HEK293 (cell line): ENCODE data around the gene GLDC.

Source experiments
- CTCF ChIA-PET: fragments of 350-600 bp; formaldehyde crosslinking; extraction: SDS; loops from one replicate; lab custom pipeline; 2021; ENCODE audit warnings: antibody characterized with exemption; lab: Yijun Ruan, JAX
- POLR2A ChIA-PET: fragments of 300-600 bp; formaldehyde crosslinking; extraction: SDS; loops from one replicate; lab custom pipeline; 2020; ENCODE audit warnings: antibody characterized with exemption, inconsistent platforms; lab: Yijun Ruan, JAX
- H3K27ac ChIP-seq: fragments of 200-500 bp; sonication (Bioruptor generic); 2 replicates; pipeline ENCODE4 v1.5.1; 2014; ENCODE audit warnings: low read depth, low read length, control low read depth, inconsistent platforms; ENCODE audit errors: extremely low read depth
- H3K36me3 ChIP-seq, 2 experiments: fragments of 200-500 bp in 1 of 2; sonication (Bioruptor generic) in 1 of 2; 1 replicate in 1 of 2; 2 replicates in 1 of 2; pipeline ENCODE4 v1.5.1; 2014 to 2017; ENCODE audit warnings: inconsistent platforms in 2 of 2, low read length in 2 of 2; ENCODE audit not compliant: control insufficient read depth in 2 of 2, insufficient read depth in 1 of 2
- H3K4me1 ChIP-seq: fragments of 200-500 bp; sonication (Bioruptor generic); 2 replicates; pipeline ENCODE4 v1.5.1; 2014; ENCODE audit warnings: mild to moderate bottlenecking, low read length, inconsistent platforms; ENCODE audit not compliant: control insufficient read depth, insufficient read depth
- H3K4me3 ChIP-seq: 2 replicates; pipeline ENCODE4 v1.5.1; 2011; ENCODE audit warnings: low read depth, mild to moderate bottlenecking, control low read depth, low read length, moderate library complexity
- H3K9me3 ChIP-seq: fragments of 200-500 bp; sonication (Bioruptor generic); 2 replicates; pipeline ENCODE4 v1.5.1; 2014; ENCODE audit warnings: low read depth, low read length, inconsistent platforms; ENCODE audit not compliant: control insufficient read depth, insufficient read depth
- KLF17 ChIP-seq: fragments of 450-650 bp; formaldehyde crosslinking; IDR thresholded peaks from 2 replicates; pipeline ENCODE4 v1.5.1; 2016; ENCODE audit warnings: missing biosample characterization, missing genetic modification characterization
- PRDM10 ChIP-seq: fragments of 450-650 bp; formaldehyde crosslinking; IDR thresholded peaks from 2 replicates; pipeline ENCODE4 v1.5.1; 2016; ENCODE audit warnings: missing biosample characterization, missing genetic modification characterization
- PRDM6 ChIP-seq: fragments of 450-650 bp; formaldehyde crosslinking; IDR thresholded peaks from 2 replicates; pipeline ENCODE4 v1.5.1; 2017; ENCODE audit warnings: missing biosample characterization, missing genetic modification characterization
- SP7 ChIP-seq: fragments of 450-650 bp; formaldehyde crosslinking; IDR thresholded peaks from 2 replicates; pipeline ENCODE4 v1.5.1; 2016; ENCODE audit warnings: missing biosample characterization, missing genetic modification characterization
- WT1 ChIP-seq: fragments of 450-650 bp; formaldehyde crosslinking; IDR thresholded peaks from 2 replicates; pipeline ENCODE4 v1.5.1; 2016; ENCODE audit warnings: missing biosample characterization, missing genetic modification characterization
- ZBTB6 ChIP-seq: fragments of 450-650 bp; formaldehyde crosslinking; IDR thresholded peaks from 2 replicates; pipeline ENCODE4 v1.5.1; 2017; ENCODE audit warnings: missing biosample characterization, missing genetic modification characterization
- ZNF174 ChIP-seq: fragments of 450-650 bp; formaldehyde crosslinking; IDR thresholded peaks from 2 replicates; pipeline ENCODE4 v1.5.0; 2017; ENCODE audit warnings: missing biosample characterization, mild to moderate bottlenecking, missing genetic modification characterization
- ZNF280C ChIP-seq: fragments of 450-650 bp; formaldehyde crosslinking; IDR thresholded peaks from 2 replicates; pipeline ENCODE4 v1.5.1; 2016; ENCODE audit warnings: missing biosample characterization, missing genetic modification characterization
- ZNF366 ChIP-seq: fragments of 450-650 bp; formaldehyde crosslinking; conservative IDR thresholded peaks from 2 replicates; pipeline ENCODE4 v1.5.1; 2016; ENCODE audit warnings: missing biosample characterization, missing genetic modification characterization
- ZNF391 ChIP-seq: fragments of 450-650 bp; formaldehyde crosslinking; IDR thresholded peaks from 2 replicates; pipeline ENCODE4 v1.5.1; 2016; ENCODE audit warnings: low read depth, missing biosample characterization, missing genetic modification characterization, borderline replicate concordance
- ZNF501 ChIP-seq: fragments of 450-650 bp; formaldehyde crosslinking; IDR thresholded peaks from 2 replicates; pipeline ENCODE4 v1.5.1; 2016; ENCODE audit warnings: missing biosample characterization, missing genetic modification characterization
- ZNF558 ChIP-seq: fragments of 450-650 bp; formaldehyde crosslinking; IDR thresholded peaks from 2 replicates; pipeline ENCODE4 v1.5.1; 2016; ENCODE audit warnings: missing biosample characterization, missing genetic modification characterization
- ZNF596 ChIP-seq: fragments of 450-650 bp; IDR thresholded peaks from 2 replicates; pipeline ENCODE4 v1.5.0; 2018; ENCODE audit warnings: missing biosample characterization, mild to moderate bottlenecking, missing genetic modification characterization, moderate library complexity
- ZNF777 ChIP-seq: fragments of 450-650 bp; formaldehyde crosslinking; IDR thresholded peaks from 2 replicates; pipeline ENCODE4 v1.5.1; 2017; ENCODE audit warnings: missing biosample characterization, missing genetic modification characterization, borderline replicate concordance
- ZNF792 ChIP-seq: fragments of 450-650 bp; formaldehyde crosslinking; IDR thresholded peaks from 2 replicates; pipeline ENCODE4 v1.5.1; 2016; ENCODE audit warnings: missing biosample characterization, missing genetic modification characterization

GLDC gene

GRCh38 chr9:6598249-6598725, 47.2 kb downstream of the GLDC start:
- Histone ChIP-seq H3K27ac (no peak overlapping the region), H3K4me3 (no peak overlapping the region), H3K9me3 (no peaks in the 10 kb centered on the region), H3K36me3 (peaks cover 9 to 57% of the 10 kb centered on the region in 2 experiments; a peak in 2 of 3 replicates), H3K4me1 (no peaks in the 10 kb centered on the region)
- ChIA-PET POLR2A (no interaction called here), CTCF (interaction anchor here (0.6 to 1.2 kb wide), 3 partner anchors 21 to 88 kb away, joined by 3 read pairs; no protein-coding TSS in a partner anchor)
- TF ChIP-seq ZNF280C (tag by site-specific recombination) (no peak), PRDM6 (tag by site-specific recombination) (no peak), KLF17 (tag by site-specific recombination) (no peak), ZNF501 (no peak), SP7 (tag by site-specific recombination) (no peak), WT1 (tag by site-specific recombination) (no peak)

GRCh38 chr9:6592791-6593190, 52.7 kb downstream of the GLDC start:
- ChIA-PET CTCF (interaction anchor here (1.1 kb wide), 1 partner anchor 33 kb away, joined by 4 read pairs; no protein-coding TSS in a partner anchor), POLR2A (no interaction called here)
- H3K36me3 ChIP-seq, result peaks cover 5 to 46% of the 10 kb centered on the region in 2 experiments; a peak in 2 of 3 replicates

More at GRCh38 chr9:6592791-6593190, 52.7 kb downstream of the GLDC start:
- no peaks in the 10 kb centered on the region for H3K9me3 ChIP-seq
- no peaks in the 10 kb centered on the region for H3K4me1 ChIP-seq
- no peak overlapping the region for H3K27ac ChIP-seq
- TF ChIP-seq ZNF596 (tag by site-specific recombination) (no peak), ZNF558 (tag by site-specific recombination) (no peak), ZNF174 (tag by site-specific recombination) (no peak), PRDM10 (tag by site-specific recombination) (no peak), ZNF792 (no peak), SP7 (tag by site-specific recombination) (no peak), ZBTB6 (tag by site-specific recombination) (no peak), ZNF366 (tag by site-specific recombination) (no peak), ZNF777 (tag by site-specific recombination) (no peak), ZNF391 (tag by site-specific recombination) (no peak)
- H3K4me3 ChIP-seq, result no peak overlapping the region
